Measurements from ENCODE around the gene TFAP2E.

- TF ChIP-seq CTCF (IDR thresholded peaks at IDR 0.05) (no peak), ZFX (IDR thresholded peaks at IDR 0.05; ENCODE audit: borderline replicate concordance) (no peak)
These were observed 15.9 kb upstream of the TFAP2E start, which contains the start of gene KIAA0319L for GRCh38 chr1:35557118-35557610.

Measured in 22Rv1 (cell line).